Activated CD4-positive, alpha-beta T cell treated with anti-CD3 and anti-CD28 coated beads, Interleukin-2, amount 50 U/mL, for 4 hours (primary cell): ENCODE data around the gene NUP210.
"Not testable (repeated sequence)": the region's sequence is repeated elsewhere in the genome, so short reads cannot be mapped to it uniquely, and the experiment has no call there.

Experiments
- DNase-seq, 2 experiments: peaks; one replicate each; pipeline ENCODE4 v3.0.0-alpha.2; 2020

The NUP210 gene

GRCh38 chr3:13406190-13406589 lies 13.9 kb downstream of the NUP210 start:
- DNase-seq = no peak

DNA sequence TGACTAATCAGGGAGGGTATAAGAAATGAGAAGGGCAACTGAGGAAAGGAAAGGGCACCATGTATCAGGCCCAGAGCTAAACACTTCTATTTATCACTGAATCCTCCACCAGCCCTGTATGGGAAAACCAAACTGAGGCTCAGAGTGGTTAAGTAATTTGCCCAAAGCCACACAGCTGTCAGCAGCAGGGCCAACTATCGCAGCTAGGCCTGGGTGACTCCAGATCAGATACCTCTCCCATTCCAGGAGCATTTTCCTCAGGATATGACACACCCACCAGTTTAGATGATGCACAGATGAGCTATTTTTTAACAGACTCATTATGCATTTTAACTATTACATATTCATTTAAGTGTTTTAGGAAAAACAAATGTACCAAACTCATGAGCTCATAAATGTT lies 14.5 kb downstream of the NUP210 start:
- DNase-seq = no peak

- no peak for DNase-seq
These were observed 15.3 kb downstream of the NUP210 start for GRCh38 chr3:13404626-13405452.

DNA sequence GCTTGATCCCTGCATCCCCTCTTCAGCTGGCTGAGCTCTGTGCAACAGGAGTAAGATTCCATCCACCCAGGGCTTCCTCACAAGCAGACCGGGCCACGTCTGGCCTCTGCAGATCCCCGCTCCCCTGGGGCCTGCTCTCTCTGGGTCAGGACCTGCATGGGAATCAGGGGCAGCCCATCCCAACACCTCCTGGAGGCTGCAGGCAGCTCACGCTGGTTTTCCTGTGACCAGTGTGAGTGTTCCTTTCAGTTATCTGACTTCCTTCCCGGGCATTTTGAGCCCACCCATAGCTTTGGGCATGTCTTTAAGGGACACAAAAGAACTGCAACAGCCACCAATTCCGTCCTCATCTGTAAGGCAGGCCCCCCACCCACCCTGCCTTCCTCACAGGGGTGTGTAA lies 16.3 kb downstream of the NUP210 start:
- no peak for DNase-seq

GRCh38 chr3:13403213-13403819 lies 16.8 kb downstream of the NUP210 start:
- DNase-seq = no peak

DNA sequence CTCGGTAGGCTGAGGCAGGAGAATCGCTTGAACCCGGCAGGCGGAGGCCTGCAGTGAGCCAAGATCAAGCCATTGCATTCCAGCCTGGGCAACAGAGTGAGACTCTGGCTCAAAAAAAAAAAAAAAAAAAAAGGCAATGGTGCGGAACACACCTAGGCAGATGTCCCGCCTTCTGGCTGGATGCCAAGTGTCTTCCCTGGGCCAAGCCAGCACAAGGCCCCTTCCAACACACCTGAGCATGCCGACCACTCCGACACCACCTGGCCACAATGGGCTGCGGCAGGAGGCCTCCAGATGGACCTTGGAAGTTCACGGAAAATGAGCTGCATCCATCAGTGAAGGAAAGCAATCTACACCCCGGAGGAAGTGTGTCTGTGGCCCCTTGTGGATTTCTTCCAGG lies 19.0 kb downstream of the NUP210 start:
- DNase-seq = no peak

- no peak for DNase-seq
These were observed 19.9 kb downstream of the NUP210 start for GRCh38 chr3:13400114-13400673.

- DNase-seq = no peak
These were observed 20.5 kb downstream of the NUP210 start for GRCh38 chr3:13399603-13400002.

DNA sequence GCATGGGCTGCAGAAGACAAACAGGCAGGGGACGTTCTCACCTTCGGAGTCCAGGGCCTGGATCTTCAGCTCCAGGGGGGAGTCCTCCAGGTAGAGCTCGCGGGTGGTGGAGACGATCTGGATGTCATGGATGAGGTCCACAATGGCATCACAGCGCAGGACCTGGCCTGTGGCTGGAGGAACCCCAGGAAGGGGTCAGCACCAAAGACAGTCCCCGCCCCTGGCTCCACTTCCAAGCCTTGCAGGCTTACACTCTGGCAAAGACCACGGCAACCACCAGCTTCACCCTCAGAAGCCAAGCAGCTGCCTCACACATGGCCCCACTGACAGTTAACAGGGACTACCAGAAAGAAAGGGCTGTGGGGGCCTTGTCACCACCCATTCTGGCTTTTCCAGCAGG lies 22.8 kb downstream of the NUP210 start:
- DNase-seq = no peak

DNA sequence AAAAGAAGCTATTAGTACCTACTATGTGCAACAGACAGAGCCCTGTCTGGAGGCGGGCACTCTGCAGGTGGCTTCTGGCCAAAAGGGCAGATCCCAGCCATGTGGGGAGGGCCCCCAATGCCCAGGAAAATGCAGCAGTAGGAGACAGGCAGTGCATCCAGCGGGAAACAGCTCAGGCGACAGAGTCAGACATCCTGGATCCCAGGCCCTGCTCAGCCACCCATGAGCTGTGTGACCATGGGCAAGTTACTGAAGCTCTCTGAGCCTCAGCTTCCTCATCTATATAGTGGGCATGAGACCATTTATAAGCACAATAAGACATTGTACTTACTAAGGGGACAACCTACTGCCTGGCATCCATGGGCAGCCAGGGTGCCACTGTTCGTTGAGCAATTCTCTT lies 25.8 kb downstream of the NUP210 start:
- no peak for DNase-seq

DNA sequence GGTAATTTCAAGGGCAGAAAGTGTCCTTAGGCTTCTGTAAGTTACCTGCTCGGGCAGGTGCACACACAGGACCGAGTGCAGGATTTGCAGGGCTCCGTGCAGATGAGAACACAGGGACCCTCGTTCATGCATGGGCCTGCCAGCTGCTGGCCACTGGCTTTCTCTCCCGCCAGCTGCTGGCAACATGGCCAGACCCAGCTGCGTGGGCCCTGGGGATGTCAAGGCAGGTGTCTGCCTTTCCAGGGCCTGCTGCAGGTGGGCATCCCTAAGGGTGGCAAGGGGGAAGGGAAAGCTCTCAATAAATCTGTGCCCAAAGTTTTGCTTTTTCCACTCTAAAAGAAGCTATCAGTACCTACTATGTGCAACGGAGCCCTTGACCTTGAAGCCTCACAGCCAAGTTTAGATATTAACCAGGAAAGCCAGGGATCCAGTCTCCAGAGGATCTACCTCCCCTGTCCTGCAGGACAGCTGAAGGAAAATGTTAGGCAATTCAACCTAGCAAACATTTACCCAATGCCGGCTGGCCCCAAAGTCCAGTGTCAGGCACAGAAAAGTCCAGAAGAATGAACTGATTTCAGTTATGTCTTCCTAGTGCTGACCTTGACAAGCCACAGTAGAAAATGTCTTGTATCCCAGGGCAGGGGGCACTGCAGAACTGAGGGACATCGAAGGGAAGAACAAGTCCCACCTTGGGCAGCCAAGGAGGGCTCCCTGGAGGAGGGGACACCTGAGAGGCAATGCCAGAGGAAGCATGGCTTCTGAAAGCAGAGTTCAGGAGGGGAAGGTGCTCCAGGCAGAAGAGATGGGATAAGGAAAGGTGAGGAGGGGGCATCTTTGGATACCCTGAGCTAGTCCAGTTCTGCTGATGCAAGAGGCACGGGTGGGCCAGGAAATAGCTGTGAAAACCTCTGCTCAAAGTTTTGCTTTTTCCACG lies 26.4 kb downstream of the NUP210 start:
- no peak for DNase-seq

DNA sequence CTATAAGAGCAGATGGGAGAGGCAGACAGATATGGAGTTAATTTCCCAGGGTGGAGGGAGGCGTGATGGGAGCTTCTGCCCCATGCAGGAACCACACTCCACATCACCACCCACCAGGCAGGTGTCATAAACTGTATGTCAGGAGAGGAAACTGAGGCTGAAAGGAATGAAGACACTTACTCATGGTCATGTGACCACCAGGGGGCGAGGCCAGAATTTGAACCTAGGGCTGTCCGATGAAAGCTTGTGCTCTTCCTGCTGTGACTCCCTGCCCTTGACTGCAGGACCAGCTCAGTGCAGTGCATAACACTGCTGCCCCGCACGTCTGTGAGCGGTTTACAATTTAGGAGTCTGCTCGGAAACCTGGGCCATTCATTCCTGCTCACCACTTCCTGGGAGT lies 28.8 kb downstream of the NUP210 start:
- peak; percentile 24 to 33 for DNase-seq

- no peak for DNase-seq
These were observed 30.7 kb downstream of the NUP210 start for GRCh38 chr3:13389378-13389777.

GRCh38 chr3:13388816-13389215 lies 31.3 kb downstream of the NUP210 start:
- no peak for DNase-seq

GRCh38 chr3:13385373-13385965 lies 34.7 kb downstream of the NUP210 start:
- DNase-seq = no peak

DNA sequence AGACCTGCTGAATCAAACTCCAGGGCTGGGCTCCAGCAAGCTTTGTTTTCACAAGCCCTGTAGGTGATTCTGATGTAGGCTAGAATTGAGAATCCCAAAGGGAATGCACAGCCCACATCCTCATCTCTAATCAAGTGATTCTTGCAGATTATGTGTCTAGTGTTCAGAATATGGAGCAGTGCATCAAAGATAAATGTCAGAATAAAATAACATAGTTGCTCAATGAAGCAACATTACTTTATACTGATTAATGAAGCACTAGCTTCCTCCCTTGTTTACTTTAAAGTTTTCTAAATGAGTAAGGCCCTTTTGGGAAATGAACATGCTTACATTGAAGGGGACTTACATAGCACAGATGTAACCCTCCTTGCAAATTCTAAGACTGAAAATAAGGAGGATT lies 39.2 kb downstream of the NUP210 start:
- no peak for DNase-seq

DNA sequence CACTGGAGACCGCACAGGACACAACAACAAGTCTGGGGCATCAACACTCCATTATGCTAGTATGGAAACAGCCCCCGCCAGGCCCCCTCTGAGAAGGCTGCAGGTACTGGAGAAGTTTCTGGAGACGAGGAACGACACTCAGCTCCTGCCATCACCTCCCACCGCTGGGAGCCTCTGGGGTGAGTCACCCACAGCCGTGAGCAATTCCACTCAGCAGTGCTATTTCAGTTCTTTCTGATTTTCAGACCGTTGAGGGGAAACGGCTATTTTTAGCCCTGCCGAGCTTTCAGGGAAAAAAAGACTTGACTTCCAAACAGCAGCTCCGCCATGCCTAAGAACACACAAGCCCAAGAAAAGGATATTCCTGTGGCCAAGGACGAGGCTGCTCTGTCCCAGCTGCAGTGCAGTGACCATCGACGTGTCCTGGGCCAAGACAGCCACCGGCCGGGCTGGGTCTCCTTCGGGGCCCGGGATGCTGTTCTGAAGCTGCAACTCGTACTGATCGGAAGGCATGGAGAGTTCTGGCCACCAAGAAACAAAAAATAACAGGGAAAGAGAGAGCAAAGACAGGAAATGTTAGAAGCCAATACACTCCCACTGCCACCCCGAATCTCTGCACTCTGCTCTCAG lies 40.8 kb downstream of the NUP210 start:
- no peak for DNase-seq

- DNase-seq = no peak
These were observed 42.0 kb downstream of the NUP210 start for GRCh38 chr3:13378155-13378554.

DNA sequence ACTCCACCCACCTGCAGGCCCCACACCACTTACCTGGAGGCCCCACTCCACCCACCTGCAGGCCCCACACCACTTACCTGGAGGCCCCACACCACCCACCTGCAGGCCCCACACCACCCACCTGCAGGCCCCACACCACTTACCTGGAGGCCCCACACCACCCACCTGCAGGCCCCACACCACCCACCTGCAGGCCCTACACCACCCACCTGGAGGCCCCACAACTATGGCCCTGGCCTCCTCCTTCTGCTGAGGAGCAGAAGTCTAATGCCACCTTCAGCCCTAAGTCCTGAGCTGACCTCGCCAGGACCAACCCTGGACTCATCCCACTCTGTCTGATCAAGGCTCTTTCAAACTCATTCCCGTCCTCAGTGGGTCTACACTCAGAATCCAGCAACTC lies 42.4 kb downstream of the NUP210 start:
- DNase-seq = not testable (repeated sequence)

DNA sequence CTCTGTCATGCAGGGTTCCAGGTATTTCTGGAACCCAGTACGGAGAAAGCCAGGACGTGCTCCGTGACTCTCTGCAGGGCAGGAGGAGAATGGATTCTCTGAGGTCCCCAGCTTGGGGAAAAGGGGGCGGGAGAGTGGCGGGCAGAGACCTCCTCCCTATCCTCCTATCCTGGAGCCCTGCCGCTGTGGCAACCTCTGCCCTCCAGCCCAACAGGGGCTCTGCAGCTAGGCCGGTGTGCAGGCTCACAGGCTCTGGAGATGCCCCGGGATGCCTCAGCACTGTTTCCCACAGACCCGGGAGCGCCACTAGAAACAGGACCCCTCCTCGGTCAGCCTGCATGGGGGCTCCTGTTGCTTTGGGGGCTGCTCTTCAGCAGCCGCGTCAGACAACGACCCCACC lies 43.1 kb downstream of the NUP210 start:
- no peak for DNase-seq

GRCh38 chr3:13376091-13376490 lies 44.0 kb downstream of the NUP210 start:
- DNase-seq = no peak

DNA sequence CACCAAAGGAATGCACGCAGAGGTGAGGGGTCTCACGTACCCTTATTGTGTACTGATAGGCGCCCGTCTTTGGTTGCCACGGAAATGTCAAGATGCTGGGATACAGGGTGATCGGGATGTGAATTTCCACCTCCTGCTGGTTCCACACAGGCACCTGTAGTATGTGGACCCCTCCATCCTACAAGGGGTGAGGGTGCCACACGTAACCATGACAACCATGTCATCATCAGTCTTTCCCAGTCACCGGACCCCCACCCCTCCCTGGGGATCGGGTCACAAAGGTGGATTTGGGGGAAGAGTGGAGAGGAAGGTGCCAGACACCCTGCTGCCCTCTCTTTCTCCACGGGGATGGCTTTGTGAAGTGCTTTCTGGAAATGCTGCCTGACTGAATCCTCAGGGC lies 44.7 kb downstream of the NUP210 start:
- no peak for DNase-seq
